Keratinocyte (primary cell): ENCODE data around the gene A4GALT. TPM values are rescaled to one million over a fixed set of nuclear protein-coding genes. Genes with fewer than 3 reads are reported as not detected.

ENCODE experiments used
- DNase-seq: peaks from one replicate; pipeline ENCODE4 v3.0.0-alpha.2; 2011; ENCODE audit warnings: low read depth, missing footprints, low spot score
- FAIRE-seq: peaks from 2 replicates; lab custom pipeline; 2011; peaks lifted over from hg19 to GRCh38; lab: Jason Lieb, UNC
- H2AFZ ChIP-seq: 2 replicates; pipeline ENCODE4 v1.6.0; 2012; ENCODE audit warnings: low read length, control low read depth, inconsistent platforms; ENCODE audit not compliant: control insufficient read depth
- H3K27ac ChIP-seq: 2 replicates; pipeline ENCODE4 v1.5.1; 2011; ENCODE audit warnings: low read length; ENCODE audit not compliant: control insufficient read depth, insufficient read depth
- H3K27me3 ChIP-seq: 3 replicates; pipeline ENCODE4 v1.6.0; 2011; ENCODE audit warnings: low read length; ENCODE audit not compliant: control insufficient read depth, insufficient read depth; ENCODE audit errors: extremely low read depth
- H3K36me3 ChIP-seq, 2 experiments: 2 replicates in 1 of 2; 3 replicates in 1 of 2; pipeline ENCODE4 v1.5.1; 2011; ENCODE audit warnings: low read length in 2 of 2, mild to moderate bottlenecking in 1 of 2; ENCODE audit not compliant: control insufficient read depth in 2 of 2, insufficient read depth in 2 of 2; ENCODE audit errors: extremely low read depth in 1 of 2
- H3K4me1 ChIP-seq: 3 replicates; pipeline ENCODE4 v1.5.1; 2011; ENCODE audit warnings: low read length; ENCODE audit not compliant: control insufficient read depth, insufficient read depth; ENCODE audit errors: extremely low read depth
- H3K4me2 ChIP-seq: 3 replicates; pipeline ENCODE4 v1.6.0; 2011; ENCODE audit warnings: low read depth, low read length; ENCODE audit not compliant: control insufficient read depth, insufficient read depth; ENCODE audit errors: extremely low read depth
- H3K4me3 ChIP-seq, 3 experiments: fragments of 200-600 bp in 1 of 3; sonication (generic) in 1 of 3; 2 replicates in 2 of 3; 3 replicates in 1 of 3; pipeline ENCODE4 v1.5.1; 2011 to 2016; ENCODE audit warnings: low read length in 3 of 3, mild to moderate bottlenecking in 3 of 3, control low read depth in 2 of 3, inconsistent platforms in 1 of 3, low read depth in 1 of 3, mixed read lengths in 1 of 3, mixed run types in 1 of 3, moderate library complexity in 1 of 3; ENCODE audit not compliant: control insufficient read depth in 2 of 3, insufficient read depth in 2 of 3; ENCODE audit errors: extremely low read depth in 1 of 3
- H3K79me2 ChIP-seq: 2 replicates; pipeline ENCODE4 v1.6.0; 2012; ENCODE audit warnings: low read length; ENCODE audit not compliant: control insufficient read depth, insufficient read depth
- H3K9ac ChIP-seq: 3 replicates; pipeline ENCODE4 v1.6.0; 2011; ENCODE audit warnings: low read length; ENCODE audit not compliant: control insufficient read depth, insufficient read depth; ENCODE audit errors: extremely low read depth
- H3K9me1 ChIP-seq: 3 replicates; pipeline ENCODE4 v1.6.0; 2011; ENCODE audit warnings: low read length; ENCODE audit not compliant: control insufficient read depth, insufficient read depth; ENCODE audit errors: extremely low read depth
- H3K9me3 ChIP-seq: 2 replicates; pipeline ENCODE4 v1.5.1; 2012; ENCODE audit warnings: low read depth, low read length; ENCODE audit not compliant: control insufficient read depth
- H4K20me1 ChIP-seq: 3 replicates; pipeline ENCODE4 v1.6.0; 2011; ENCODE audit warnings: low read length; ENCODE audit not compliant: control insufficient read depth, insufficient read depth; ENCODE audit errors: extremely low read depth
- EZH2 ChIP-seq: IDR thresholded peaks from one replicate; pipeline ENCODE4 v1.6.1; 2012; ENCODE audit warnings: inconsistent platforms, mild to moderate bottlenecking, low read length, moderate library complexity
- dilution Hi-C: fragments of 300-500 bp; cut with MboI; formaldehyde crosslinking; loops from one replicate; pipeline ENCODE4 v1.7.0; 2020; ENCODE audit warnings: low sequenced_read_pairs; ENCODE audit not compliant: extremely low pct_ligation_motif_present
- polyA plus RNA-seq, 5 experiments: library from polyadenylated mRNA; depleted of rRNA in 3 of 5; stranded (reverse) in 3 of 5; stranded (forward) in 1 of 5; unstranded in 1 of 5; fragments of >200 nt; gene quantifications; 1 replicate in 1 of 5; 2 replicates in 3 of 5; 3 replicates in 1 of 5; pipeline versions ENCODE4 v1.2.1 to v1.2.3, GENCODE V29; 2011 to 2012; ENCODE audit warnings: missing spikeins in 2 of 5, low read depth in 1 of 5, low replicate concordance in 1 of 5
- TF ChIP-seq, protein P1 (sequence below), 3 experiments: IDR thresholded peaks in 1 of 3; conservative IDR thresholded peaks in 1 of 3; optimal IDR thresholded peaks in 1 of 3; 2 replicates in 2 of 3; 3 replicates in 1 of 3; pipeline versions ENCODE3 to v1.5.1; 2011; ENCODE audit warnings: low read length in 3 of 3, mild to moderate bottlenecking in 3 of 3, moderate library complexity in 2 of 3, control low read depth in 1 of 3, inconsistent platforms in 1 of 3; ENCODE audit not compliant: insufficient read depth in 2 of 3; ENCODE audit errors: extremely low read depth in 1 of 3

Gene A4GALT
- polyA plus RNA-seq, 1 donor (not counting 4 experiments of a cell fraction or from before 2014, with no cell fraction given), result 1.6 TPM

DNA sequence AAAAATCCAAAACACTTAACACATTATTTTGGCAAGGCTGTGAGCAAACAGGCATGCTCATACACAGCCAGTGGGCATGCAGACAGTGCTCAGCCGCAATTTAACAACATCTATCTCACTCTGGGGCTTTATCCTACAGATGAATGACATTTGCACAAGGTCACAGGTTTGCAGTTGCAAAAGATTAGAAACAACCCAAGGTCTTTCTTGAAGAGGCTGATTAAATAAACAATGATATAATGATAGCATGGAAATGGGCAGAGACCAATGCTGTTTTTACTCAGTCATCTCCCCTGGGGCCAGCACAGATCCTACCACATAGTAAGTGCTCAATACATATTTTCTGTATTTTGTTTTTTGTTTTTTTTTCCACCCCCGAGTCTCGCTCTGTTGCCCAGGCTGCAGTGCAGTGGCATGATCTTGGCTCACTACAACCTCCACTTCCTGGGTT is 9.4 kb downstream of the A4GALT start:
- Histone ChIP-seq H3K9me1 (no peaks in the 10 kb centered on the region), H3K4me1 (peaks cover 6% of the 10 kb centered on the region), H2AFZ (no peak overlapping the region), H3K36me3 (peaks cover under 1 to 1% of the 10 kb centered on the region in 2 experiments), H3K27ac (no peak overlapping the region), H4K20me1 (no peaks in the 10 kb centered on the region), H3K9me3 (no peaks in the 10 kb centered on the region), H3K79me2 (no peaks in the 10 kb centered on the region), H3K4me2 (no peak overlapping the region), H3K9ac (no peak overlapping the region), H3K27me3 (no peaks in the 10 kb centered on the region), H3K4me3 (no peak overlapping the region)
- DNase-seq (no peak), FAIRE-seq (peak; percentile 20)
- TF ChIP-seq, protein P1, sequence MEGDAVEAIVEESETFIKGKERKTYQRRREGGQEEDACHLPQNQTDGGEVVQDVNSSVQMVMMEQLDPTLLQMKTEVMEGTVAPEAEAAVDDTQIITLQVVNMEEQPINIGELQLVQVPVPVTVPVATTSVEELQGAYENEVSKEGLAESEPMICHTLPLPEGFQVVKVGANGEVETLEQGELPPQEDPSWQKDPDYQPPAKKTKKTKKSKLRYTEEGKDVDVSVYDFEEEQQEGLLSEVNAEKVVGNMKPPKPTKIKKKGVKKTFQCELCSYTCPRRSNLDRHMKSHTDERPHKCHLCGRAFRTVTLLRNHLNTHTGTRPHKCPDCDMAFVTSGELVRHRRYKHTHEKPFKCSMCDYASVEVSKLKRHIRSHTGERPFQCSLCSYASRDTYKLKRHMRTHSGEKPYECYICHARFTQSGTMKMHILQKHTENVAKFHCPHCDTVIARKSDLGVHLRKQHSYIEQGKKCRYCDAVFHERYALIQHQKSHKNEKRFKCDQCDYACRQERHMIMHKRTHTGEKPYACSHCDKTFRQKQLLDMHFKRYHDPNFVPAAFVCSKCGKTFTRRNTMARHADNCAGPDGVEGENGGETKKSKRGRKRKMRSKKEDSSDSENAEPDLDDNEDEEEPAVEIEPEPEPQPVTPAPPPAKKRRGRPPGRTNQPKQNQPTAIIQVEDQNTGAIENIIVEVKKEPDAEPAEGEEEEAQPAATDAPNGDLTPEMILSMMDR (optimal IDR thresholded peaks at IDR 0.05 in 1 of 3, IDR thresholded peaks at IDR 0.05 in 1 of 3, conservative IDR thresholded peaks at IDR 0.05 in 1 of 3; ENCODE audit: extremely low read depth in 1 of 3, insufficient read depth in 2 of 3, low read length in 3 of 3), result no peak
- no peak for TF ChIP-seq EZH2
- dilution Hi-C loops, result no loop called here

DNA sequence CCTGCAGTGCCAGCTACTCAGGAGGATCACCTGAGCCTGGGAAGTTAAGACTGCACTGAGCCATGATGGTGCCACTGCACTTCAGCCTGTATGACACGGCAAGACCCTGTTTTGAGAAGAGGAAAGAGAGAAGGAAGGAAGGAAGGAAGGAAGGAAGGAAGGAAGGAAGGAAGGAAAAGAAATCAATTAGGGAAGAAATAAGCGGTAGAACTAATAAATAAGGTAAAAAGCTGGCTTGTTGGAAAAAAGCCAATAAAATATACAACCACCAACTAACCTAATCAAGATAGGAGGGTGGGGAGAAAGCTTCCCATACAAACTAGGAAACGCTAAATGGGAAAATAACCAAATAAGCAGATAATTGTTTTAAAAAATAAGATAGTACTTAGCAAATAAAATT is 12.3 kb downstream of the A4GALT start:
- no peak overlapping the region for H3K9ac ChIP-seq
- no peak overlapping the region for H3K4me3 ChIP-seq
- H3K79me2 ChIP-seq, result no peaks in the 10 kb centered on the region
- FAIRE-seq (no peak), DNase-seq (no peak)
- H4K20me1 ChIP-seq, result no peaks in the 10 kb centered on the region
- H2AFZ ChIP-seq, result no peak overlapping the region
- H3K9me1 ChIP-seq, result no peaks in the 10 kb centered on the region
- no peaks in the 10 kb centered on the region for H3K27me3 ChIP-seq
- H3K36me3 ChIP-seq, result peaks cover 0 to 1% of the 10 kb centered on the region in 2 experiments
- H3K4me1 ChIP-seq, result peaks cover 6% of the 10 kb centered on the region
- H3K27ac ChIP-seq, result no peak overlapping the region
- dilution Hi-C loops, result no loop called here
- TF ChIP-seq EZH2, result no peak
- TF ChIP-seq, protein P1 (optimal IDR thresholded peaks at IDR 0.05 in 1 of 3, IDR thresholded peaks at IDR 0.05 in 1 of 3, conservative IDR thresholded peaks at IDR 0.05 in 1 of 3; ENCODE audit: extremely low read depth in 1 of 3, insufficient read depth in 2 of 3, low read length in 3 of 3), result no peak
- H3K9me3 ChIP-seq, result no peaks in the 10 kb centered on the region
- no peak overlapping the region for H3K4me2 ChIP-seq
